WTC11 (cell line): Measurements from ENCODE around the gene GSDME. TPM values are rescaled to one million over a fixed set of nuclear protein-coding genes. Genes with fewer than 3 reads are reported as not detected.

Experiments used
- ATAC-seq: fragments of 200-7000 bp; cut with Tn5 transposase; 2 replicates; pipeline ENCODE4 v1.10.0; 2021; ENCODE audit warnings: mild to moderate bottlenecking, moderate library complexity
- CTCF ChIA-PET: fragments of 300-600 bp; sonication (Branson Sonifier 250); formaldehyde crosslinking; loops from one replicate; lab custom pipeline; 2021; ENCODE audit warnings: antibody characterized with exemption; lab: Charles Lee
- POLR2A ChIA-PET: fragments of 350-600 bp; sonication (Branson Sonifier 250); formaldehyde crosslinking; loops from one replicate; lab custom pipeline; 2021; ENCODE audit warnings: antibody characterized with exemption; lab: Charles Lee
- DNase-seq: peaks from one replicate; pipeline ENCODE4 v3.0.0; 2021; ENCODE audit warnings: low spot score
- H3K27ac Mint-ChIP-seq: 2 replicates; pipeline ENCODE4 v1.8.0; 2021; ENCODE audit warnings: mixed read lengths
- H3K27me3 Mint-ChIP-seq: 2 replicates; pipeline ENCODE4 v1.8.0; 2021; ENCODE audit warnings: low read depth, mild to moderate bottlenecking, moderate library complexity, mixed read lengths
- H3K36me3 Mint-ChIP-seq: 2 replicates; pipeline ENCODE4 v1.8.0; 2021; ENCODE audit warnings: mixed read lengths
- H3K4me1 Mint-ChIP-seq: 2 replicates; pipeline ENCODE4 v1.8.0; 2022; ENCODE audit warnings: mixed read lengths
- H3K4me3 Mint-ChIP-seq: 2 replicates; pipeline ENCODE4 v1.8.0; 2021; ENCODE audit warnings: mild to moderate bottlenecking, moderate library complexity, mixed read lengths
- H3K9me3 Mint-ChIP-seq: 2 replicates; pipeline ENCODE4 v1.8.0; 2021; ENCODE audit warnings: mixed read lengths
- FOXJ3 ChIP-seq: sonication (generic); formaldehyde crosslinking; IDR thresholded peaks from 2 replicates; pipeline ENCODE4 v1.9.0; 2021; ENCODE audit warnings: missing genetic modification reagents, mild to moderate bottlenecking, borderline replicate concordance
- GABPB1 ChIP-seq: sonication (generic); formaldehyde crosslinking; IDR thresholded peaks from 2 replicates; pipeline ENCODE4 v1.8.1; 2023; ENCODE audit warnings: mild to moderate bottlenecking, missing genetic modification reagents
- GRHL2 ChIP-seq: fragments of 250-450 bp; sonication (Bioruptor Pico); IDR thresholded peaks from 2 replicates; pipeline ENCODE4 v1.8.0; 2022; ENCODE audit warnings: mild to moderate bottlenecking, moderate library complexity; ENCODE audit not compliant: insufficient replicate concordance, severe bottlenecking
- HMGA2 ChIP-seq: fragments of 250-450 bp; sonication (Bioruptor Pico); IDR thresholded peaks from 2 replicates; pipeline ENCODE4 v1.4.0; 2021; ENCODE audit warnings: mild to moderate bottlenecking, moderate library complexity
- HMGXB4 ChIP-seq: sonication (generic); formaldehyde crosslinking; IDR thresholded peaks from 2 replicates; pipeline ENCODE4 v1.8.1; 2023; ENCODE audit warnings: mild to moderate bottlenecking, moderate library complexity, missing genetic modification reagents
- IRF2 ChIP-seq: sonication (generic); formaldehyde crosslinking; IDR thresholded peaks from 2 replicates; pipeline ENCODE4 v1.8.0; 2022; ENCODE audit warnings: low read depth, missing genetic modification reagents, borderline replicate concordance
- JUN ChIP-seq: sonication (generic); formaldehyde crosslinking; IDR thresholded peaks from 2 replicates; pipeline ENCODE4 v1.8.0; 2023; ENCODE audit warnings: mild to moderate bottlenecking, missing genetic modification reagents
- KAT7 ChIP-seq: sonication (generic); formaldehyde crosslinking; IDR thresholded peaks from 2 replicates; pipeline ENCODE4 v1.8.1; 2023; ENCODE audit warnings: missing genetic modification reagents, mild to moderate bottlenecking, borderline replicate concordance
- MLX ChIP-seq: sonication (generic); formaldehyde crosslinking; IDR thresholded peaks from 2 replicates; pipeline ENCODE4 v1.8.1; 2023; ENCODE audit warnings: mild to moderate bottlenecking, missing genetic modification reagents, moderate library complexity
- NFE2L1 ChIP-seq: sonication (generic); formaldehyde crosslinking; IDR thresholded peaks from 2 replicates; pipeline ENCODE4 v1.8.1; 2023; ENCODE audit warnings: missing genetic modification reagents
- OVOL2 ChIP-seq: fragments of 250-450 bp; sonication (Bioruptor Pico); IDR thresholded peaks from 2 replicates; pipeline ENCODE4 v1.9.0; 2021; ENCODE audit warnings: mild to moderate bottlenecking, borderline replicate concordance
- PRDM15 ChIP-seq: sonication (generic); formaldehyde crosslinking; IDR thresholded peaks from 2 replicates; pipeline ENCODE4 v1.8.0; 2022; ENCODE audit warnings: missing genetic modification reagents
- RORB ChIP-seq: fragments of 250-450 bp; sonication (Bioruptor Pico); IDR thresholded peaks from 2 replicates; pipeline ENCODE4 v1.9.0; 2021; ENCODE audit warnings: mild to moderate bottlenecking
- SOX15 ChIP-seq: fragments of 250-450 bp; sonication (Bioruptor Pico); IDR thresholded peaks from 2 replicates; pipeline ENCODE4 v1.9.0; 2021; ENCODE audit warnings: mild to moderate bottlenecking
- SP1 ChIP-seq: sonication (generic); formaldehyde crosslinking; conservative IDR thresholded peaks from 2 replicates; pipeline ENCODE4 v1.8.1; 2022; ENCODE audit warnings: missing genetic modification reagents
- TEAD1 ChIP-seq: sonication (generic); formaldehyde crosslinking; IDR thresholded peaks from 2 replicates; pipeline ENCODE4 v1.8.0; 2022; ENCODE audit warnings: mild to moderate bottlenecking, missing genetic modification reagents
- TP53 ChIP-seq: sonication (generic); formaldehyde crosslinking; IDR thresholded peaks from 2 replicates; pipeline ENCODE4 v1.8.1; 2023; ENCODE audit warnings: mild to moderate bottlenecking, missing genetic modification reagents
- ZMAT4 ChIP-seq: fragments of 250-450 bp; sonication (Bioruptor Pico); IDR thresholded peaks from 2 replicates; pipeline ENCODE4 v1.9.0; 2021; ENCODE audit warnings: mild to moderate bottlenecking
- ZNF671 ChIP-seq: fragments of 250-450 bp; sonication (Bioruptor Pico); IDR thresholded peaks from 2 replicates; pipeline ENCODE4 v1.8.0; 2021; ENCODE audit warnings: mild to moderate bottlenecking
- total RNA-seq: library from RNA; stranded (reverse); gene quantifications from 3 replicates; pipeline ENCODE4 v1.2.3, GENCODE V29; 2021

GSDME gene
- total RNA-seq, 1 experiment from 2014 or later, result 4.8 TPM

- Mint-ChIP-seq H3K27me3 (no peaks in the 10 kb centered on the region; the same call in 1 of the 2 replicates), H3K4me3 (no peak overlapping the region), H3K9me3 (peaks cover 4% of the 10 kb centered on the region), H3K36me3 (no peaks in the 10 kb centered on the region), H3K4me1 (peaks cover 10% of the 10 kb centered on the region), H3K27ac (no peak overlapping the region)
- no peak for DNase-seq
- CTCF ChIA-PET, result interaction anchor here (0.9 to 2.0 kb wide), 4 partner anchors 11 to 325 kb away, joined by 3 to 5 read pairs (median 3); no protein-coding TSS in a partner anchor
- no peak for TF ChIP-seq ZMAT4 (CRISPR knock-in tag)
- TF ChIP-seq, all 79 proteins: peak for 0
- ATAC-seq, result no peak
- POLR2A ChIA-PET, result no interaction called here
Observed at GRCh38 chr7:24769014-24769830, 12.0 kb upstream of the GSDME start.

- Mint-ChIP-seq H3K9me3 (peaks cover 4% of the 10 kb centered on the region), H3K4me1 (peaks cover 10% of the 10 kb centered on the region), H3K4me3 (no peak overlapping the region), H3K27me3 (no peaks in the 10 kb centered on the region; the same call in none of the 2 replicates), H3K27ac (no peak overlapping the region), H3K36me3 (no peaks in the 10 kb centered on the region)
- TF ChIP-seq TP53 (no peak), JUN (CRISPR knock-in tag) (no peak), SOX15 (no peak)
- DNase-seq (no peak), ATAC-seq (peak; percentile 64)
- ChIA-PET CTCF (interaction anchor here (1.0 to 2.0 kb wide), 5 partner anchors 42 to 325 kb away, joined by 3 to 5 read pairs (median 4); no protein-coding TSS in a partner anchor), POLR2A (no interaction called here)
Observed at GRCh38 chr7:24767878-24768569, 10.8 kb upstream of the GSDME start.

GRCh38 chr7:24764972-24765744 is 7.9 kb upstream of the GSDME start:
- DNase-seq (no peak), ATAC-seq (peak; percentile 82)
- Mint-ChIP-seq H3K27me3 (peaks cover 11% of the 10 kb centered on the region), H3K9me3 (peaks cover 6% of the 10 kb centered on the region), H3K36me3 (no peaks in the 10 kb centered on the region), H3K27ac (no peak overlapping the region), H3K4me1 (peaks cover 6% of the 10 kb centered on the region), H3K4me3 (no peak overlapping the region)
- TF ChIP-seq TEAD1 (CRISPR knock-in tag) (no peak), GABPB1 (no peak), GRHL2 (CRISPR knock-in tag) (no peak), MLX (CRISPR knock-in tag) (no peak), IRF2 (CRISPR knock-in tag) (no peak), HMGA2 (CRISPR knock-in tag) (no peak)
- CTCF ChIA-PET, result interaction anchor here (0.7 to 2.3 kb wide), 6 partner anchors 11 to 412 kb away, joined by 3 to 9 read pairs (median 4); no protein-coding TSS in a partner anchor
- POLR2A ChIA-PET, result no interaction called here

GRCh38 chr7:24764011-24764410 is 6.7 kb upstream of the GSDME start:
- peaks cover 6% of the 10 kb centered on the region for H3K9me3 Mint-ChIP-seq
- H3K4me1 Mint-ChIP-seq, result peaks cover 8% of the 10 kb centered on the region; the same call in 1 of the 2 replicates
- H3K36me3 Mint-ChIP-seq, result no peaks in the 10 kb centered on the region
- ChIA-PET CTCF (interaction anchor here (1.0 to 2.3 kb wide), 5 partner anchors 10 to 411 kb away, joined by 3 to 9 read pairs (median 4); no protein-coding TSS in a partner anchor), POLR2A (no interaction called here)
- H3K27ac Mint-ChIP-seq, result no peak overlapping the region
- ATAC-seq, result no peak
- no peak overlapping the region for H3K4me3 Mint-ChIP-seq
- H3K27me3 Mint-ChIP-seq, result peaks cover 22% of the 10 kb centered on the region
- no peak for DNase-seq
- TF ChIP-seq SP1 (CRISPR knock-in tag) (no peak), MLX (CRISPR knock-in tag) (no peak), KAT7 (CRISPR knock-in tag) (no peak), HMGXB4 (no peak), OVOL2 (CRISPR knock-in tag) (no peak), ZNF671 (no peak), NFE2L1 (CRISPR knock-in tag) (no peak), RORB (CRISPR knock-in tag) (no peak), FOXJ3 (no peak), PRDM15 (CRISPR knock-in tag) (no peak)
